Ovary (tissue), 3 donors: ENCODE measurements around the gene LAX1.

Source experiments
- EP300 ChIP-seq: sonication (generic); formaldehyde crosslinking; IDR thresholded peaks from one replicate; pipeline ENCODE4 v1.6.1; 2017; ENCODE audit warnings: antibody characterized with exemption
- TF ChIP-seq, protein P1 (sequence below), 3 donors: fragments of 450-650 bp in 2 of 3; fragments of 200-600 bp in 1 of 3; IDR thresholded peaks; one replicate each; pipeline versions ENCODE4 v1.5.1 to v1.8.0; 2016 to 2022; ENCODE audit warnings: antibody characterized with exemption in 3 of 3, mild to moderate bottlenecking in 1 of 3
- donor health status: DM: no; HTN: no; CAD: no.

DNA sequence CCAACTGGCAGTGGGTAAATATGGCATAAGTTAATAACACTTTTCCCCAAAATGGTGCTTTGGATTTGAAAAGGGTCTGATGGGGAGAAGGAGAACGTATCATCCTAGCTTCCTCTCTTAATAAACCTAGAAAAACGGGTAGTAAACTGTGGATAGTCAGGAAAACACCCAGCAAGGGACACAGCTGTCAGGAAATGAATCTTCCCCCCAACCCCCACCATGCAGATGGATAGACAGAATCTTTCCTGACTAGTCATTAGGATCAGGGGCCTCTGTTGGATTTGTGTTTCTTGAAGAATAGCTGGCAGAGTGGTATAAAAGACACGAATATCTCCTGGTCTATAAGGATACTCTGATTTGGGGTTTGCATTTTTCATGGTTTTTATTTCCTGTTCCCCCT, 22.5 kb upstream of the LAX1 start:
- TF ChIP-seq EP300, result no peak
- TF ChIP-seq, protein P1, sequence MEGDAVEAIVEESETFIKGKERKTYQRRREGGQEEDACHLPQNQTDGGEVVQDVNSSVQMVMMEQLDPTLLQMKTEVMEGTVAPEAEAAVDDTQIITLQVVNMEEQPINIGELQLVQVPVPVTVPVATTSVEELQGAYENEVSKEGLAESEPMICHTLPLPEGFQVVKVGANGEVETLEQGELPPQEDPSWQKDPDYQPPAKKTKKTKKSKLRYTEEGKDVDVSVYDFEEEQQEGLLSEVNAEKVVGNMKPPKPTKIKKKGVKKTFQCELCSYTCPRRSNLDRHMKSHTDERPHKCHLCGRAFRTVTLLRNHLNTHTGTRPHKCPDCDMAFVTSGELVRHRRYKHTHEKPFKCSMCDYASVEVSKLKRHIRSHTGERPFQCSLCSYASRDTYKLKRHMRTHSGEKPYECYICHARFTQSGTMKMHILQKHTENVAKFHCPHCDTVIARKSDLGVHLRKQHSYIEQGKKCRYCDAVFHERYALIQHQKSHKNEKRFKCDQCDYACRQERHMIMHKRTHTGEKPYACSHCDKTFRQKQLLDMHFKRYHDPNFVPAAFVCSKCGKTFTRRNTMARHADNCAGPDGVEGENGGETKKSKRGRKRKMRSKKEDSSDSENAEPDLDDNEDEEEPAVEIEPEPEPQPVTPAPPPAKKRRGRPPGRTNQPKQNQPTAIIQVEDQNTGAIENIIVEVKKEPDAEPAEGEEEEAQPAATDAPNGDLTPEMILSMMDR (IDR thresholded peaks at IDR 0.05), result no peak
